Neuron (in vitro differentiated cells): Measurements from ENCODE around the gene OGFRL1.
A peak's percentile ranks its signal among the peaks of the same experiment; 100 is the strongest.

ENCODE experiments used
- H2AFZ ChIP-seq: one replicate; pipeline ENCODE4 v1.6.1; 2013; ENCODE audit warnings: low read depth, mild to moderate bottlenecking, inconsistent platforms, low read length, moderate library complexity
- H3K27me3 ChIP-seq: one replicate; pipeline ENCODE4 v1.6.1; 2013; ENCODE audit warnings: low read length; ENCODE audit not compliant: insufficient read depth
- H3K36me3 ChIP-seq: one replicate; pipeline ENCODE4 v1.6.1; 2013; ENCODE audit warnings: low read length; ENCODE audit not compliant: insufficient read depth
- H3K4me1 ChIP-seq: one replicate; pipeline ENCODE4 v1.6.1; 2013; ENCODE audit warnings: low read length; ENCODE audit not compliant: insufficient read depth
- H3K4me3 ChIP-seq: 2 replicates; pipeline ENCODE4 v1.5.1; 2013; ENCODE audit warnings: mild to moderate bottlenecking, low read length, moderate library complexity
- H3K9me3 ChIP-seq: one replicate; pipeline ENCODE4 v1.6.1; 2013; ENCODE audit warnings: low read length

Gene OGFRL1

DNA sequence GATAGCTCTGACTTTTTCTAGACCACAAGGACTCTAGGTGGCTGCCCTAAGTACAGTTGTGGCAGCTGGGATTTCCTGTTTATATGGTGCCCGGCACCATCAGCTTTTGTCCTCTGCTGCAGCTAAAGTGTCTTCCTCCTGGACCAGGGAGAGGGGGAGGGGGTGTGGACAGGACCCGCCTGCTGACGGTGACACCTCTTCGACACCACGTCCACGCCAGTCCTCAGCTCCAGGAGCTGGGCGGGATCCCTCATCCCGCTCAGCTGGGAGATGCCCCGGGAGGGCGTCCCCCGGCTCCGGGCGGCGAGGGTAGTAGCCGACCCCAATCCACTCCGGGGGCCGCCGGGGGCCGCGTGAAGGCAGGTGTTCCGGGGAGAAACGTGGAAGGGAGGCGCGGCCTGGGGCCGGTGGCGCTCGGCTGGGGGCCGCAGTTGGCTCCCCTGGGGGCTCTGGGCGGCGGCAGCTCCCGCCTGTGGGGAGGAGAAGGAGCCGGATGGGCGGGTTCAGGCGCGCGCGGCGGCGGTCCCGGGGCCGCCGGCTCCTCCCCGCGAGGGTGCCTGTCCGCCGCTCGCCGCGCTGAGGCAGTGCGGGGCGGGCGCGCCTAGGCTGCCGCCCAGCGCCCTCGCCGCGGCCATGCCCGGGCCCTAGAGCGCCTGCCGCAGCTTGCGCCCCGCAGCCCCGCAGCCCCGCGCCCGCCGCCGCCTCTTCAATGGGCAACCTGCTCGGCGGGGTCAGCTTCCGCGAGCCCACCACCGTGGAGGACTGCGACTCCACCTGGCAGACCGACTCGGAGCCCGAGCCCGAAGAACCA lies at the start of gene OGFRL1:
OGFRL1 (plus strand) TSS at position 584 of the 811 bp plus-strand sequence; CDS start at position 710, 126 bp downstream.
- Histone ChIP-seq H3K36me3 (no peaks in the 10 kb centered on the region), H3K4me1 (peaks cover 20% of the 10 kb centered on the region), H2AFZ (peak within 1 kb of the TSS; percentile 7), H3K9me3 (no peaks in the 10 kb centered on the region), H3K27me3 (no peaks in the 10 kb centered on the region), H3K4me3 (peak within 1 kb of the TSS; percentile 67)

DNA sequence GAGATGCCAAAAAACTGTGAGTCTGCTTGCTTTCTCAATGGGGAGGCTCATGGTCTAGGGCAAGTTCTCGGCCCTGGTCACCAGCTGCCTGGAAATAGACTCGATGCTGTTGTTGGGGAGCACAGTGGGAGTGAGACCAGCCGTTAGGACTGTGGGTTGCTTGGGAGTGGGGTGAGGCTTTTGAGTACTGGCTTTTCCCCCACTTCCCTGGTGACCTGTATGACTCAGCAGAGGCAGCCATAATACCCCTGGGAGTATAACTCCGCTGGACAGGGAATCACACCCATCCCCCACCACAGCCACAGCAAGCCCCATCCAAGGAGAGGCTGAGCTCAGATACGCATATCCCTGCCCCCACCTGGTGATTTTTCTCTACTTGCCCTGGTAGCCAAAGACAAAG lies 48.9 kb upstream of the OGFRL1 start:
- no peaks in the 10 kb centered on the region for H3K9me3 ChIP-seq
- H3K4me1 ChIP-seq = no peaks in the 10 kb centered on the region
- H3K4me3 ChIP-seq = no peak overlapping the region
- no peaks in the 10 kb centered on the region for H3K27me3 ChIP-seq
- no peak overlapping the region for H2AFZ ChIP-seq
- H3K36me3 ChIP-seq = no peaks in the 10 kb centered on the region

DNA sequence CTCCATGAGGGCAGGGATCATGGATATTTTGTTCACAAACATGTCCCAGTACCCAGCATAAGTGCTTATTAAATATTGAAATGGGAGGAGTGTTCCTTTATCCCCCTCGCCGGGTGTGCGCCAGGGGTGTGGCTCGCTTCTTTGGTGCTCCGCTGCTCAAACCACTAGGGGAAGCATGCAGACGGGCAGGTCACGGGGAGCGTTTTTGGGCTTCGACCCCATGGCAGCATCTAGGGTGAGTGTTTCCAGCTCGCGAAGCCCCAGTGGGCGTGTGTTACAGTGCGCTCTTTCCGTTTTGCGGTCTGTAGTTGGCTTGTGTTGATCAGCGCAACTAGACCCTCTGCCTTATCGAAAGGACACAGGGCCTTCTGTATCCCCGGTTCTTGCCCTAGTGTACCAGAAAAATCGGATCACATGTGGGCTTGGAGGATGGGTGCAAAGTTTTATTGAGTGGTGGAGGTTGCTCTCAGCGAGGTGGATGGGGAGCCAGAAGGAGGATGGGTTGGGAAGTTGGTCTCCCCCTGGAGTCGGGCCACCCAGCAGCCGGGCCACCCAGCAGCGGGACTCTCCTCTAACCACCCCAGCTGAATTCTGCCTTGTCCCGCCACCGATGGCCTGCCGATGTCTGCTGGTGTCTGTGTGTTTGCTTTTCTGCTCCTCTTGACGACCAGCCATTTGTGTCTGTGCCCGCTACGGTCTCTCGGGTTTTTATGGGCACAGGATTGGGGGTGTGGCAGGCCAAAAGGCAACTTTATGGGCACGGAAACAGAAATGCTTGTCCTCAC lies 43.2 kb upstream of the OGFRL1 start:
- H3K4me1 ChIP-seq = peaks cover 16% of the 10 kb centered on the region
- H2AFZ ChIP-seq = no peak overlapping the region
- H3K4me3 ChIP-seq = no peak overlapping the region
- no peaks in the 10 kb centered on the region for H3K36me3 ChIP-seq
- no peaks in the 10 kb centered on the region for H3K27me3 ChIP-seq
- no peaks in the 10 kb centered on the region for H3K9me3 ChIP-seq

DNA sequence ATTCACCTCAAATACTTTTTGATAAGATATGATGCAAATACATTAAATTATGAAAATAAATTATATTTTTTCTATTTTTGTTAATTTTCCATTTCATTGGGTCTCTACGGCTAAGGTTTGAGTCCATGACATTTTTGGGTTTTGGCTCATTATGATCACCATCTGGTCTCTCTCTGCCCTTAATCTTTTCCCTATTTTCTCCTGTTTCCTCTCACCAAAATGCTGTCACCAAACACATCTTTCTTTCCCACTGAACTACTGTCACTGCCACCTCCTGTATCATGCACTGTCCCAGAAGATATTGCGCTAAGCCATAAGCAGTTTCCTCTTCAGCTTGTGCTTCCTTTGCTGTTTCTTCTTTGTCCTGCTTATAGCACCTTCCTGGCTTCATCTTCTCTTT lies 42.0 kb upstream of the OGFRL1 start:
- Histone ChIP-seq H3K4me3 (no peak overlapping the region), H3K36me3 (no peaks in the 10 kb centered on the region), H3K4me1 (peaks cover 16% of the 10 kb centered on the region), H2AFZ (no peak overlapping the region), H3K27me3 (no peaks in the 10 kb centered on the region), H3K9me3 (peaks cover 2% of the 10 kb centered on the region)

DNA sequence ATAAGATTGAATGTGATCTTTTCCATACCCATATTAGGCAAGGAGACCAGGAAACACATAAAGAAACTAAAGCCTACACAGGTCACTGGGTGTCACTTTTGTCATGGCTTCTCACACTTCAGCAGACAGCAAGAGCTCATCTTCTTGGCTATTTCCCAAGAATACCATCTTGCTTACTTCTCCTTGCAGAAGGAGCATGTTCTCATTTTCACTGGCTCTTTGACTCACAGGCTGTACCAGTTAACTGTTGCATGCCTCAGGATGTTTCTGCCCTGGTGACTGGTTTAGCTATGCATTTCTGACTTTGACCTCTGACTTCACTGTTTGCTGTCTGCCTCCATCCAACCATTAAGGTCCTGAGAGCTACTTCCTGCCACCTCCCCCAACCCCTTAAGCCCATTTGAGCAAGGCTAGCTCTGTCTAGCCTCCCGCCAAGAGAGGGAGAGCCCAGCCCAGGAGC lies 40.3 kb upstream of the OGFRL1 start:
- H3K4me1 ChIP-seq = peaks cover 16% of the 10 kb centered on the region
- peaks cover 2% of the 10 kb centered on the region for H3K9me3 ChIP-seq
- H3K27me3 ChIP-seq = no peaks in the 10 kb centered on the region
- H3K4me3 ChIP-seq = no peak overlapping the region
- H3K36me3 ChIP-seq = no peaks in the 10 kb centered on the region
- no peak overlapping the region for H2AFZ ChIP-seq

DNA sequence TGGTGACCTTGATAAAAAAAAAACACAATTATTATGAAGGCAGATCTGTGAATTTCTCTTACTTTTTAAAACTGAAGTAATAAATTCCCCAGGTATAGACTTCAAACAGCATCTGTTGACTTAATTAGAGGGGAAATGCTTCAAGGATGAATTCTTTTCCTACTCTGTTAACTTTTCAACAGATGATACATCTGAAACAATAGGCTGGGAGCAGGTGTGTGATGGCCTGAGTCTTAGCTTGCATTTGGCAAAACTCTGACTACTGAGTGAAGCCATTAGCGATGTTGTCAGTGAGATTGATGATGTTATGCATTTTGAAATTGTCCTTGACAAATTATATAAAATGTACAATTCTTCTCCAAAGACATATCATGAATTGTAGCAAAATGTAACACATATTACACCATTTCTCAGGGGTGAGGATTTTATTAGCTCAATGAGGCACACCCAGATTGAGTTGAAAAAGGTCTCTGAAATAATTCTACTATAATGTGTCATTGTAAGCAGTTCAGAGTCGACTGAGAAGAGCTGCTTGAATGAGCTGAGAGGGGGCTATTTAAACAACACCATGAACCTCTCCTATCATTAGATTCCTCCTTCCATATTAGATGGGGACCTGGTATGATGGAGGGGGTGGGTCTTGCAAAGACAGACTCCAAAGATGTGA lies 39.6 kb upstream of the OGFRL1 start:
- H3K27me3 ChIP-seq = no peaks in the 10 kb centered on the region
- peaks cover 2% of the 10 kb centered on the region for H3K9me3 ChIP-seq
- H3K4me3 ChIP-seq = no peak overlapping the region
- no peak overlapping the region for H2AFZ ChIP-seq
- peaks cover 22% of the 10 kb centered on the region for H3K4me1 ChIP-seq
- no peaks in the 10 kb centered on the region for H3K36me3 ChIP-seq

DNA sequence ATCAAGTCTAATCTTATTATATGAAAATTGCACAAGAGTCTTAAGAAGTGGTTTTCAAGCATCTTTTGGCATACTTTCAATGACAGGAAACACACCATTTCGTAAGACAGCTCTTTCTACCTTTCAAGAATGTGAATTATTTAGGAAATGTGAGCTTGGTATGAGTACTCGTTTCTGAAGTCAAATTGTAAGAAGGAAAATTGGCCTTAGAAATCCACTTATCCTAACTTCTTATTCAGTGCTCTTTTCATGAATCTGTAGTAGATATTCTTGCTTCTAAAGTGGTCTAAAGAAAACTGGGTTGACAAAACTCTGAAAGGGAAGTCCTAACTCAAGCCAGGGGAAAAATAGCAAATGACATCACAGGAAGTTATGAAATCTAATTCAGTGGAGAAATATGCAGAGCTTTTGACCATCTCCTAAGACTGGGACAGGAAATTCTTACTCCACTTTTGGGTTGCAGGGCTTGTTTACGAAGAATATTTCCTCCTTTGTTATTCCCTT lies 38.5 kb upstream of the OGFRL1 start:
- peaks cover 33% of the 10 kb centered on the region for H3K4me1 ChIP-seq
- no peak overlapping the region for H3K4me3 ChIP-seq
- peaks cover 2% of the 10 kb centered on the region for H3K9me3 ChIP-seq
- H3K36me3 ChIP-seq = no peaks in the 10 kb centered on the region
- no peaks in the 10 kb centered on the region for H3K27me3 ChIP-seq
- no peak overlapping the region for H2AFZ ChIP-seq

DNA sequence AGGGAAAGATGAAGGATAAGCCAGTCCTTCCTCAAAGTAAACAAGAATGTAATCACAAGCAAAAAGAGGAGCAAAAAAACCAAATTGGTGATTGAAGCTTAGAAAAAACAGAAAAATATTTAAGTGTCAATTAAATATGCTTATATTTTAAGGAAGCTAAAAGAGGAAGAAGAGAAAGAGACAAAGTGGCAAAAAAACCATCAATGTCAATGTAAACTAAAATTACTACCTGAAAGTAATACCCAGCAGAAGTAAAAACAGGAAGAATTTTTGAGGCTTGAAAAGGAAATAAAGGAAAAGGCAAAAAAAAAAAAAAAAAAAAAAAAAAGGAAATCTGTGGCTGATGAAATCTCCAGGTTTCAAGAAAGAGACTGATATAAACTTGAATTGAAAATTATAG lies 36.2 kb upstream of the OGFRL1 start:
- Histone ChIP-seq H2AFZ (no peak overlapping the region), H3K36me3 (no peaks in the 10 kb centered on the region), H3K27me3 (no peaks in the 10 kb centered on the region), H3K4me1 (peaks cover 39% of the 10 kb centered on the region), H3K4me3 (no peak overlapping the region), H3K9me3 (peaks cover 2% of the 10 kb centered on the region)

DNA sequence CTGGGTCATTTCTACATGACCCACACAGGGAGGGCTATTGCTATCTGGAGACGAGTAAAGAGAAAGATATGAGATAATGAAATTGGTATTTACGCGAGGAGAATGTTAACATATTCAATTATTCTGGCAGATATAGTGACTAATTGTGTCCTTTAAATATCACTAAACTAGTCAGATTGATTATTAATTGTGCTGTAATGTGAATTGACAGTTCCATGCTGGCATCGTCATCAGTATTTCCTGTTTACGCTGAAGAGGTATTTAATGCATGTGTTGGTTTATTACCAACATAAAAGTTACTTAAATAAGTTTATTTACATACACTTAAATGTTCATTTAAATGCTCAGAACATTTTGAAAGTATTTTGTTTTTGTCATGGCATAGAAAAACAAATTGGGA lies 35.7 kb upstream of the OGFRL1 start:
- peaks cover 34% of the 10 kb centered on the region for H3K4me1 ChIP-seq
- H3K9me3 ChIP-seq = peaks cover 2% of the 10 kb centered on the region
- no peak overlapping the region for H2AFZ ChIP-seq

DNA sequence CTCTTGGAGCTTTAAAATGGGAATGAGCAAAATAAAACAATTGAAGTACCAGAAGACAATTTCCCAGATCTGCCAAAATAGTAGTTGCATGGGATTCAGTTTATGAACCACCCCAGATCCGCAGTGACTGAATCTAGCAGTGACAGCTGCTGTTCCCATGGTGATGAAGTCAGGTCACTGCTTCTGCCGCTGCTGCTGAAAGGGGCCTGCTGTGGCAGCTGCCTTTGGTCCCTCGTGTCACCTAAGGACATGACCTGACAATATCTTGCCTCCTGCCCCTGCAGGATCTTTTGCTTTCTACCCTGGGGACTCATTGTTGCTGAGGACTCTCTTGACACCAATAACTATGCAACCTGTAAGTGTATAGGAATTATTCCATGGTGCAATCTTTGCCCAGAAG lies 34.3 kb upstream of the OGFRL1 start:
- Histone ChIP-seq H2AFZ (no peak overlapping the region), H3K36me3 (no peaks in the 10 kb centered on the region), H3K4me3 (no peak overlapping the region), H3K4me1 (peaks cover 22% of the 10 kb centered on the region), H3K27me3 (no peaks in the 10 kb centered on the region), H3K9me3 (peaks cover 2% of the 10 kb centered on the region)

More for the DNA sequence above, 35.7 kb upstream of the OGFRL1 start:
- no peak overlapping the region for H3K4me3 ChIP-seq
- no peaks in the 10 kb centered on the region for H3K36me3 ChIP-seq
- H3K27me3 ChIP-seq = no peaks in the 10 kb centered on the region

DNA sequence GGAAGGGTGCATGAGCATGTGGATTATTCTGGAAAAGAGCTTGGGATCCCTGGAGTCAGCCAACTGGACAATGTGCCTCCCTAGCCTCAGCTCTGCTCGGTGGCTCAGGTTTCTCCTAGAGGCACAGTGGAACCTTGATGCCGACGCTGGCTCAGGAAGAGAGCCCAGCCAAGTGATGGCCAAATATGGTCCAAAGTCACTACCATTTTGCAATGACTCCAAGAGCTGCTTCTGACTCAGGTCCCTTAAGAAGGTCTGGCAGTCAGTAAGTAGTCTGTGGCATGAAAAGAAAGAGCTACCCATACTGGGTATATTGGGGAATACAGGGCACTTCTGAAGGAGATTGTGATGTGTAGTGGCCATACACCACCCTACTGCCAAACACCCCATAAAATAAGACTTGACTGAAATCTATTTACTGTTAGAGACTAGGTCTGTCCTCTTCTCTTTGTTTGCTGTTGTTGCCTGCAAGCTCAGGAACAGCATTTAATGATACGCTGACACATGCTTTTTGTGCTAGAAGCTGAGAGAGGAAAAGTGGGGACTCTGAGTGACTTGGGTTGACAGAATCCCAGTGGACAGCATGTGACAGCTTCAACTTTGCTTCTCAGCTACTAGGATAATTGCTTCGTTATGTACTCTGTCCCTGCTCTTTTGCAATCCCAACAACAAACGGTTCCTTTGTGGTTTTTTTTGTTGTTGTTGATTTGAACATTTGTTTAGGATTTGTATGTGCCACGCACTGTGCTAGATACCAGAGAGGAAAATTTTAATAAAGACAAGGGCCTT lies 30.3 kb upstream of the OGFRL1 start:
- H2AFZ ChIP-seq = no peak overlapping the region
- H3K4me1 ChIP-seq = peaks cover 22% of the 10 kb centered on the region
- no peak overlapping the region for H3K4me3 ChIP-seq
- H3K36me3 ChIP-seq = no peaks in the 10 kb centered on the region
- H3K27me3 ChIP-seq = no peaks in the 10 kb centered on the region
- no peaks in the 10 kb centered on the region for H3K9me3 ChIP-seq

DNA sequence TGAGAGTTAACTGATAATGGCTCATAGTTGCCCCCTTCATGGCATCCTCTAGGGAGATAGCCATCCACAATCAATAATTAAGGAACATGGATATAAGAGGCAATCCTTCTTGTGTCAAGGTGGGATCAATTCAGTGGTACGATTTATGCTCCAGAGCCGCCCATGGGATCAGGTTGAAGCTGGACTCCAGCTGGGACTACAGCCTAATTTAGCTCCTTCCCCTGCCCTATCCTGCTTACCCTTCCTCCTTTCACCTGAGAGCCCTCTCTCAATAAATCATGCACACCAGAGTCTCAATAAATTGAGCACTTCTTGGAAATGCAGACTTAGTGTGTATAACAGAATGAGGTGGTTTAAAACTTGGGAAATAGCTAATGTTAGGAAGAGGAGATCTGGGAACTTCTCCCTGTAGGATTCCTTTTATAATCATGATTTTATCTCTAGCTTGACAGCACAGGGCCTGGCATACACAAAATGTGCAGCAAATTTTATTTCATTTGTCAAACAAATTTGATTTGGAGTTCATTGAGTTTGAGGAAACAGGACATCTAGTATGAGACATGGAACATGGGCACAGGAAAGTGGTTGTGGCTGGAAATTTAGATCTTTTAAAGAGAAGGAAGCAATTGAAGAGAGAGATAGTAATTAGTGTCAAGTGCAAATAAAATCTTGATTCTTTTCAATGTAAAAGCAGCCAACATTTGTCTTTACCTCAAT lies 28.6 kb upstream of the OGFRL1 start:
- Histone ChIP-seq H3K4me3 (no peak overlapping the region), H3K36me3 (no peaks in the 10 kb centered on the region), H3K27me3 (no peaks in the 10 kb centered on the region), H2AFZ (no peak overlapping the region), H3K4me1 (peaks cover 6% of the 10 kb centered on the region), H3K9me3 (no peaks in the 10 kb centered on the region)
